Trophoblast cell (in vitro differentiated cells and primary cell): ENCODE results near the gene ST14.

ENCODE experiments used
- DNase-seq, 2 donors: peaks; one replicate each; pipeline ENCODE4 v3.0.0-alpha.2; 2016
- H2AFZ ChIP-seq: 2 replicates; pipeline ENCODE4 v1.6.1; 2013; ENCODE audit warnings: low read length, moderate library complexity, mild to moderate bottlenecking; ENCODE audit not compliant: insufficient read depth, poor library complexity
- H2AK5ac ChIP-seq: 2 replicates; pipeline ENCODE4 v1.6.1; 2013; ENCODE audit warnings: mild to moderate bottlenecking, low read length
- H2BK120ac ChIP-seq: 2 replicates; pipeline ENCODE4 v1.6.1; 2013; ENCODE audit warnings: low read length, mild to moderate bottlenecking, moderate library complexity; ENCODE audit not compliant: insufficient read depth, poor library complexity
- H2BK12ac ChIP-seq: 2 replicates; pipeline ENCODE4 v1.6.1; 2013; ENCODE audit warnings: mild to moderate bottlenecking, low read length, moderate library complexity
- H2BK5ac ChIP-seq: 2 replicates; pipeline ENCODE4 v1.6.1; 2013; ENCODE audit warnings: low read length, low read depth, moderate library complexity, mild to moderate bottlenecking; ENCODE audit not compliant: poor library complexity
- H3K14ac ChIP-seq: 2 replicates; pipeline ENCODE4 v1.6.1; 2013; ENCODE audit warnings: mild to moderate bottlenecking, low read length
- H3K18ac ChIP-seq: 2 replicates; pipeline ENCODE4 v1.6.1; 2013; ENCODE audit warnings: mild to moderate bottlenecking, low read length
- H3K23ac ChIP-seq: 2 replicates; pipeline ENCODE4 v1.6.1; 2013; ENCODE audit warnings: low read length
- H3K27ac ChIP-seq: 2 replicates; pipeline ENCODE4 v1.5.1; 2013; ENCODE audit warnings: low read depth, mild to moderate bottlenecking, inconsistent platforms, low read length, moderate library complexity
- H3K27me3 ChIP-seq: 2 replicates; pipeline ENCODE4 v1.6.1; 2013; ENCODE audit warnings: inconsistent platforms, mild to moderate bottlenecking, low read length, moderate library complexity; ENCODE audit not compliant: insufficient read depth
- H3K36me3 ChIP-seq, 2 experiments: 1 replicate in 1 of 2; 2 replicates in 1 of 2; pipeline ENCODE4 v1.6.1; 2013; ENCODE audit warnings: low read length in 2 of 2, mild to moderate bottlenecking in 2 of 2, moderate library complexity in 1 of 2; ENCODE audit not compliant: insufficient read depth in 2 of 2, control insufficient read depth in 1 of 2
- H3K4ac ChIP-seq: 2 replicates; pipeline ENCODE4 v1.6.1; 2013; ENCODE audit warnings: low read depth, mild to moderate bottlenecking, low read length, moderate library complexity
- H3K4me1 ChIP-seq, 2 experiments: 1 replicate in 1 of 2; 2 replicates in 1 of 2; pipeline ENCODE4 v1.6.1; 2013; ENCODE audit warnings: low read length in 2 of 2, mild to moderate bottlenecking in 2 of 2, moderate library complexity in 1 of 2; ENCODE audit not compliant: insufficient read depth in 2 of 2, control insufficient read depth in 1 of 2
- H3K4me2 ChIP-seq: 2 replicates; pipeline ENCODE4 v1.6.1; 2013; ENCODE audit warnings: inconsistent platforms, mild to moderate bottlenecking, low read length, moderate library complexity
- H3K4me3 ChIP-seq: 2 replicates; pipeline ENCODE4 v1.5.1; 2013; ENCODE audit warnings: mild to moderate bottlenecking, low read depth, low read length, inconsistent platforms
- H3K79me1 ChIP-seq: one replicate; pipeline ENCODE4 v1.6.1; 2013; ENCODE audit warnings: low read length
- H3K79me2 ChIP-seq: 2 replicates; pipeline ENCODE4 v1.6.1; 2013; ENCODE audit warnings: low read length, mild to moderate bottlenecking; ENCODE audit not compliant: control insufficient read depth, insufficient read depth, poor library complexity
- H3K9ac ChIP-seq: 2 replicates; pipeline ENCODE4 v1.6.1; 2013; ENCODE audit warnings: mild to moderate bottlenecking, low read length
- H3K9me3 ChIP-seq: 2 replicates; pipeline ENCODE4 v1.6.1; 2013; ENCODE audit warnings: low read depth, mild to moderate bottlenecking, control low read depth, inconsistent platforms, low read length; ENCODE audit not compliant: insufficient read depth
- H4K12ac ChIP-seq: 2 replicates; pipeline ENCODE4 v1.6.1; 2013; ENCODE audit warnings: low read depth, mild to moderate bottlenecking, low read length, moderate library complexity
- H4K8ac ChIP-seq: 2 replicates; pipeline ENCODE4 v1.6.1; 2013; ENCODE audit warnings: low read depth, mild to moderate bottlenecking, low read length, moderate library complexity
- H4K91ac ChIP-seq: one replicate; pipeline ENCODE4 v1.6.1; 2013; ENCODE audit warnings: low read depth, mild to moderate bottlenecking, low read length, moderate library complexity
- WGBS: extraction: QIAGEN DNeasy Blood & Tissue Kit; methylation state at CpG from one replicate; pipeline ENCODE4 v1.1.7; 2013; ENCODE audit warnings: missing lambda C conversion rate; ENCODE audit not compliant: insufficient read length, insufficient coverage; ENCODE audit errors: extremely low coverage; 5-methylcytosine and 5-hydroxymethylcytosine counted together

The ST14 gene

GRCh38 chr11:130189492-130190210 lies 30.1 kb downstream of the ST14 start:
- no peak overlapping the region for H2AK5ac ChIP-seq
- no peaks in the 10 kb centered on the region for H3K79me2 ChIP-seq
- no peaks in the 10 kb centered on the region for H3K4me1 ChIP-seq
- no peak overlapping the region for H3K4me3 ChIP-seq
- H3K9me3 ChIP-seq, result no peaks in the 10 kb centered on the region
- no peaks in the 10 kb centered on the region for H3K79me1 ChIP-seq
- no peaks in the 10 kb centered on the region for H3K27me3 ChIP-seq
- no peak overlapping the region for H2BK12ac ChIP-seq
- no peaks in the 10 kb centered on the region for H3K36me3 ChIP-seq
- no peak overlapping the region for H2BK5ac ChIP-seq
- no peak overlapping the region for H3K23ac ChIP-seq
- WGBS, result no CpG with 5 or more reads among the region's 32 CpGs
- H4K8ac ChIP-seq, result no peak overlapping the region
- no peak for DNase-seq
- H3K4me2 ChIP-seq, result no peak overlapping the region
- H3K9ac ChIP-seq, result no peak overlapping the region
- H4K91ac ChIP-seq, result no peak overlapping the region
- no peak overlapping the region for H3K14ac ChIP-seq
- no peak overlapping the region for H3K18ac ChIP-seq
- H2BK120ac ChIP-seq, result no peak overlapping the region
- H2AFZ ChIP-seq, result no peak overlapping the region
- H3K27ac ChIP-seq, result no peak overlapping the region
- no peak overlapping the region for H4K12ac ChIP-seq
- H3K4ac ChIP-seq, result no peak overlapping the region

- H2BK12ac ChIP-seq, result no peak overlapping the region
- H3K4me1 ChIP-seq, result no peaks in the 10 kb centered on the region
- no peaks in the 10 kb centered on the region for H3K79me1 ChIP-seq
- no peak overlapping the region for H2BK120ac ChIP-seq
- no peak overlapping the region for H3K18ac ChIP-seq
- no peak overlapping the region for H3K27ac ChIP-seq
- WGBS, result no CpG with 5 or more reads among the region's 29 CpGs
- no peak overlapping the region for H3K4me3 ChIP-seq
- no peak overlapping the region for H3K23ac ChIP-seq
- no peak overlapping the region for H2BK5ac ChIP-seq
- H2AK5ac ChIP-seq, result no peak overlapping the region
- H3K14ac ChIP-seq, result no peak overlapping the region
- no peaks in the 10 kb centered on the region for H3K9me3 ChIP-seq
- H3K27me3 ChIP-seq, result no peaks in the 10 kb centered on the region
- no peak overlapping the region for H3K4ac ChIP-seq
- H4K8ac ChIP-seq, result no peak overlapping the region
- H3K36me3 ChIP-seq, result no peaks in the 10 kb centered on the region
- no peak for DNase-seq
- no peak overlapping the region for H4K12ac ChIP-seq
- no peak overlapping the region for H3K9ac ChIP-seq
- no peak overlapping the region for H3K4me2 ChIP-seq
- no peak overlapping the region for H2AFZ ChIP-seq
- H4K91ac ChIP-seq, result no peak overlapping the region
- H3K79me2 ChIP-seq, result no peaks in the 10 kb centered on the region
Measured at GRCh38 chr11:130190371-130190881, 30.8 kb downstream of the ST14 start.

- no peak overlapping the region for H3K4me3 ChIP-seq
- H4K8ac ChIP-seq, result no peak overlapping the region
- H4K91ac ChIP-seq, result no peak overlapping the region
- no peaks in the 10 kb centered on the region for H3K9me3 ChIP-seq
- no peak overlapping the region for H3K27ac ChIP-seq
- H3K14ac ChIP-seq, result no peak overlapping the region
- no peak overlapping the region for H3K4ac ChIP-seq
- no peak overlapping the region for H4K12ac ChIP-seq
- no CpG with 5 or more reads among the region's 14 CpGs for WGBS
- H3K23ac ChIP-seq, result no peak overlapping the region
- no peak overlapping the region for H3K9ac ChIP-seq
- no peaks in the 10 kb centered on the region for H3K27me3 ChIP-seq
- no peak overlapping the region for H3K4me2 ChIP-seq
- H2BK12ac ChIP-seq, result no peak overlapping the region
- no peak overlapping the region for H2BK5ac ChIP-seq
- no peaks in the 10 kb centered on the region for H3K36me3 ChIP-seq
- no peaks in the 10 kb centered on the region for H3K79me2 ChIP-seq
- H3K4me1 ChIP-seq, result no peaks in the 10 kb centered on the region
- H3K79me1 ChIP-seq, result no peaks in the 10 kb centered on the region
- no peak overlapping the region for H2AFZ ChIP-seq
- H2AK5ac ChIP-seq, result no peak overlapping the region
- H2BK120ac ChIP-seq, result no peak overlapping the region
- no peak for DNase-seq
- H3K18ac ChIP-seq, result no peak overlapping the region
Measured at GRCh38 chr11:130191896-130192295, 32.3 kb downstream of the ST14 start.

GRCh38 chr11:130192845-130193267 lies 33.3 kb downstream of the ST14 start:
- no peak overlapping the region for H2AFZ ChIP-seq
- H3K4me1 ChIP-seq, result no peaks in the 10 kb centered on the region
- H2BK12ac ChIP-seq, result no peak overlapping the region
- H3K18ac ChIP-seq, result no peak overlapping the region
- no CpG with 5 or more reads among the region's 4 CpGs for WGBS
- H3K23ac ChIP-seq, result no peak overlapping the region
- H3K9me3 ChIP-seq, result no peaks in the 10 kb centered on the region
- no peak overlapping the region for H3K14ac ChIP-seq
- H3K79me1 ChIP-seq, result no peaks in the 10 kb centered on the region
- no peak overlapping the region for H3K4ac ChIP-seq
- H3K27ac ChIP-seq, result no peak overlapping the region
- H4K12ac ChIP-seq, result no peak overlapping the region
- no peak overlapping the region for H3K4me3 ChIP-seq
- no peak overlapping the region for H3K4me2 ChIP-seq
- no peak overlapping the region for H2AK5ac ChIP-seq
- no peak overlapping the region for H2BK120ac ChIP-seq
- H3K36me3 ChIP-seq, result no peaks in the 10 kb centered on the region
- no peaks in the 10 kb centered on the region for H3K27me3 ChIP-seq
- H4K91ac ChIP-seq, result no peak overlapping the region
- no peak overlapping the region for H4K8ac ChIP-seq
- H3K9ac ChIP-seq, result no peak overlapping the region
- H3K79me2 ChIP-seq, result no peaks in the 10 kb centered on the region
- no peak for DNase-seq
- H2BK5ac ChIP-seq, result no peak overlapping the region
